ENCODE data around the gene GIPC3. TPM values are rescaled to one million over a fixed set of nuclear protein-coding genes. Genes with fewer than 3 reads are reported as not detected.
A peak's percentile ranks its signal among the peaks of the same experiment; 100 is the strongest.

The GIPC3 gene
- total RNA-seq, 3 donors from 2014 or later: 0.34 to 1.1 (median 0.58) TPM

DNA sequence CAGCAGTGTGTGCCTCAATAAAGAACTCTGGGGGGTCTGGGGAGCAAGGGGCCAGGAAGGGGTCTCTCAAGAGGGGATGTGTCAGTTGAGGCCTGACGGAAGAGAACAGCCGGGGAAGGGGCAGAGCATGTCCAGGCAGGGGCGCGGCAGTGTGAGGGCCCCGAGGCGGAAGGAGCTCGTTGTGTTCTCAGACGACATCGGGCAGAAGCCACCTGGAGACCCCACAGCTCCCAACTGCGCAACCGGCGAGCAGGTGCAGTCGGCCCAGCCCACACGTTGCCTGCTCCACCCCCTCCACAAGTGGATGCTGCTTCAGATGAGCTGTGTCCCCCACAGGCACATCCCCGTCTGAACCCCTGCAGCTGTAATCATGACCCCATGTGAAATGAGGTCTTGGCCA, 36.4 kb downstream of the GIPC3 start:
- TF ChIP-seq, protein P1, sequence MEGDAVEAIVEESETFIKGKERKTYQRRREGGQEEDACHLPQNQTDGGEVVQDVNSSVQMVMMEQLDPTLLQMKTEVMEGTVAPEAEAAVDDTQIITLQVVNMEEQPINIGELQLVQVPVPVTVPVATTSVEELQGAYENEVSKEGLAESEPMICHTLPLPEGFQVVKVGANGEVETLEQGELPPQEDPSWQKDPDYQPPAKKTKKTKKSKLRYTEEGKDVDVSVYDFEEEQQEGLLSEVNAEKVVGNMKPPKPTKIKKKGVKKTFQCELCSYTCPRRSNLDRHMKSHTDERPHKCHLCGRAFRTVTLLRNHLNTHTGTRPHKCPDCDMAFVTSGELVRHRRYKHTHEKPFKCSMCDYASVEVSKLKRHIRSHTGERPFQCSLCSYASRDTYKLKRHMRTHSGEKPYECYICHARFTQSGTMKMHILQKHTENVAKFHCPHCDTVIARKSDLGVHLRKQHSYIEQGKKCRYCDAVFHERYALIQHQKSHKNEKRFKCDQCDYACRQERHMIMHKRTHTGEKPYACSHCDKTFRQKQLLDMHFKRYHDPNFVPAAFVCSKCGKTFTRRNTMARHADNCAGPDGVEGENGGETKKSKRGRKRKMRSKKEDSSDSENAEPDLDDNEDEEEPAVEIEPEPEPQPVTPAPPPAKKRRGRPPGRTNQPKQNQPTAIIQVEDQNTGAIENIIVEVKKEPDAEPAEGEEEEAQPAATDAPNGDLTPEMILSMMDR (IDR thresholded peaks at IDR 0.05): no peak
- no peak for DNase-seq
- H3K36me3 ChIP-seq (ENCODE audit: low read depth): no peaks in the 10 kb centered on the region
- H3K9me3 ChIP-seq: no peaks in the 10 kb centered on the region
- no peak for ATAC-seq
- H3K4me3 ChIP-seq: no peak overlapping the region
- intact Hi-C loops (cut with DNase I, micrococcal nuclease): no loop called here
- H3K4me1 ChIP-seq (ENCODE audit: low read depth): peaks cover 10% of the 10 kb centered on the region

DNA sequence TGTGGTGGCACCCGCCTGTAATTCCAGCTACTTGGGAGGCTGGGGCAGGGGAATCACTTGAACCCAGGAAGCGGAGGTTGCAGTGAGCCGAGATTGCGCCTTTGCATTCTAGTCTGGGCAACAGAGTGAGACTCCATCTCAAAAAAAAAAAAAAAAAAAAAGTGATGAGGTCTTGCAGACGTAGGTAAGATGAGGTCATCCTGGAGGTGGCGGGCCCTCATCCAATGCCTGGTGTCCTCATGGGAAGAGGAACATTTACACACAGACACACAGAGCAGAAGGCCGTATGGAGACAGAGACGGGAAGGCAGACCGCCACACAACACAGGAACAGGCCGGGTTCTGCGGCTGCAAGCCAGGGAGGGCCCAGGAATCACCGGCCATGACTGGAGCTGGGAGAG, 36.9 kb downstream of the GIPC3 start:
- intact Hi-C loops (cut with DNase I, micrococcal nuclease): no loop called here
- H3K9me3 ChIP-seq: no peaks in the 10 kb centered on the region
- no peaks in the 10 kb centered on the region for H3K36me3 ChIP-seq (ENCODE audit: low read depth)
- H3K4me1 ChIP-seq (ENCODE audit: low read depth): peaks cover 14% of the 10 kb centered on the region
- ATAC-seq: no peak
- TF ChIP-seq, protein P1 (IDR thresholded peaks at IDR 0.05): no peak
- no peak for DNase-seq
- no peak overlapping the region for H3K4me3 ChIP-seq

DNA sequence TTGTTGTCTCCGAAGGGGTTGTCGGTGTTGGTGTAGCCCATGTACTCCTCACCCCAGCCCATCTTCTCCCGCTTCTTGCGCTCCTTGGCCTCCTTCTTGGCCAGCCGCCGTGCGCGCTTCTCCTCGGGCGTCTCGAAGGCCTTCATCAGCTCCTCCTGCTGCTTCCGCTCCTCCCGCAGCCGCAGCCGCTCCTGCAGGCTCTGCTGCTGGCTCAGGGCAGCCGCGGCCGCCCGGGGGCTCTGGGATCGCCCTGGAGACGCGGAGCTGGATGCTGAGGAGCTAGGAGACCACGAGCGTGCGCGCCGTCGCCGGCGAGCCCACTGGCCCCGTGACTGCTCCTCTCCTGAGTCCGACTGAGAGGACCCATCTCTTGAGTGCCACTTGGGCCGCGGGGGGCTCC, 38.4 kb downstream of the GIPC3 start:
- intact Hi-C loops (cut with DNase I, micrococcal nuclease): no loop called here
- ATAC-seq (no peak), DNase-seq (no peak)
- H3K4me1 ChIP-seq (ENCODE audit: low read depth): peaks cover 18% of the 10 kb centered on the region
- H3K36me3 ChIP-seq (ENCODE audit: low read depth): no peaks in the 10 kb centered on the region
- H3K4me3 ChIP-seq: no peak overlapping the region
- no peaks in the 10 kb centered on the region for H3K9me3 ChIP-seq
- TF ChIP-seq, protein P1 (IDR thresholded peaks at IDR 0.05): no peak

DNA sequence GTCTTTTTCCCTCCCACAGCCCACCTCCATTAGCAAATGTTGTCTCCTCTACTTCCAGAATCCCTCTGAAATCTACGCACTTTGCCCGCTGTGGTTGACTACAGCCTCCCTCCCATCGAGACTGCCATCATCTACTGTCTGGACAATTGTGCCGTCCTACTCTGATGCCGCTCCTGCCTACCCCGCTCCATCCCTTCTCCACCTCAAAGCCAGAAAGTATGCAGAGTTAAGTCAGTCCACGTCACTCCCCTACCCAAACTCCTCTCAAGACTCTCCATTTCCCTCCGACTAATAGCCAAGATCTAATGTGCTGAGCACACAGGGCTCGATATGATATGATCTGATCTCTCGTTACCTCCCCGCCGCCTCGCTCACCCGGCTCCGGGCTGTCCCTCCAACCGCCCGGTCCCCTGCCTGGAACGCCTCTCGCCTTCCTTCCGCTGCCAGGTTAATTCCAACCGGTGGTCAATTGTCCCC, 40.8 kb downstream of the GIPC3 start:
- DNase-seq: no peak
- Histone ChIP-seq H3K9me3 (no peaks in the 10 kb centered on the region), H3K4me1 (ENCODE audit: low read depth) (peaks cover 18% of the 10 kb centered on the region), H3K4me3 (peak overlapping the region; percentile 96), H3K36me3 (ENCODE audit: low read depth) (no peaks in the 10 kb centered on the region)
- peak; percentile 6 for ATAC-seq
- TF ChIP-seq, protein P1 (IDR thresholded peaks at IDR 0.05): no peak
- intact Hi-C loops (cut with DNase I, micrococcal nuclease): no loop called here

DNA sequence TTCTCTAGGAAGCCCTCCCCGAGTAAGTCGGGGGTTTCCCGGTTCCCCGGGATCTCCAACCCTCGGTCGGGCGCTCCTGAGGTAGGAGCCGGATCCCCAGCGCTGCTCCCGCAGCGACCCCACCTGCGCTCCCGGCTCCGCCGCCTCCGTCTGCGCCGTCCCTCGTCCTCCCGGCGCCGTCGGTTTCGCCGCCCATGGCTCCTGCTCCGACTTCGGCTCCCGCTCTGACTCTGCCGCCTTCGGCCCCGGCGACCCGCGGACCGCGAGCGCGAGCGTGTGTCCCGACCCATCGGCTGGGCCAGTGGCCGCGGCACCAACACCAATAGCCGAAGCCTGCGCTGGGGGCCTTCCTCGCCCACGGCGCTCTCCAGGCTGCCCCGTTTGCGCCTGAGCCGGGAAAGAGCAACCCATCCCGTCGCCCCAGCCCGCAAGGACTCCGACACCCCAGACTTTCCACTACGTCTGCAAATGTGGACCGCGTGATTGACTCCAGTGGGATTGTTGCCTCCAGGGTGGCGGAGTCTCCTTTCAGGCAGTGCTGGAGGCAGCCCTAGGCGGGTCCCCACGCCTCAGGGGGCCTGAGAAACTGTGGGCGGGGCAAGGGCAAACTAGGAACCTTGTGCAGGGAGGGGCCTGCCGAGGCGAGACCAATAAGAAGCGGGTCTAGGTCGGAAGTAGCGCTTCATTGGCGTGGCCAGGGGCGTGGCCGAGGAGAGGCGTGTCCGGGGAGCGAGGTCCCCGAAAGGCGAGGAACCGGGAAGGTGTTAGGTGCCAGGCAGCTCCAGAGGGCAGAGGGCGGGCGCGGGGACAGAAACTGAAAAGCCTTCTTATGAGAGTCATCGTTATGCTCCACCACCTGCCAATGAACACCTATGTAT, 41.4 kb downstream of the GIPC3 start, which contains the start of gene CACTIN:
Gene CACTIN (minus strand): TSS at position 318 of the 878 bp plus-strand sequence. CDS start 28 bp downstream, at position 290.
- H3K4me1 ChIP-seq (ENCODE audit: low read depth): peaks cover 18% of the 10 kb centered on the region
- peak within 1 kb of the TSS; percentile 96 for H3K4me3 ChIP-seq
- peak; percentile 99 to 100 (median 100) for DNase-seq
- no peaks in the 10 kb centered on the region for H3K36me3 ChIP-seq (ENCODE audit: low read depth)
- no peaks in the 10 kb centered on the region for H3K9me3 ChIP-seq
- ATAC-seq: peak; percentile 98
- TF ChIP-seq, protein P1 (IDR thresholded peaks at IDR 0.05): no peak
- intact Hi-C loops (cut with DNase I, micrococcal nuclease): no loop called here
